HEK293T (cell line): ENCODE data around the gene ARID1B.

ENCODE experiments used
- CTCF ChIA-PET: fragments of 350-600 bp; formaldehyde crosslinking; extraction: SDS; loops from one replicate; lab custom pipeline; 2021; ENCODE audit warnings: antibody characterized with exemption, inconsistent platforms; lab: Yijun Ruan, JAX
- POLR2A ChIA-PET: fragments of 350-600 bp; formaldehyde crosslinking; extraction: SDS; loops from one replicate; lab custom pipeline; 2020; ENCODE audit warnings: antibody characterized with exemption, inconsistent platforms; lab: Yijun Ruan, JAX
- DNase-seq: peaks from one replicate; pipeline ENCODE4 v3.0.0; 2012; ENCODE audit warnings: mixed read lengths; ENCODE audit errors: extremely low spot score
- ARNT ChIP-seq: fragments of 450-650 bp; IDR thresholded peaks from 2 replicates; pipeline ENCODE4 v1.6.1; 2017; ENCODE audit warnings: mild to moderate bottlenecking
- BHLHE40 ChIP-seq: fragments of 450-650 bp; IDR thresholded peaks from 2 replicates; pipeline ENCODE4 v1.6.1; 2016; ENCODE audit warnings: mild to moderate bottlenecking, moderate library complexity, borderline replicate concordance
- CTBP1 ChIP-seq: fragments of 450-650 bp; IDR thresholded peaks from 2 replicates; pipeline ENCODE4 v1.6.1; 2016; ENCODE audit warnings: borderline replicate concordance
- ELF4 ChIP-seq: fragments of 450-650 bp; IDR thresholded peaks from 2 replicates; pipeline ENCODE4 v1.6.1; 2017; ENCODE audit warnings: antibody characterized with exemption
- FOXA1 ChIP-seq: fragments of 450-650 bp; IDR thresholded peaks from 2 replicates; pipeline ENCODE4 v1.6.1; 2016; ENCODE audit warnings: mild to moderate bottlenecking
- FOXK2 ChIP-seq: fragments of 450-650 bp; IDR thresholded peaks from 2 replicates; pipeline ENCODE4 v1.6.1; 2016; ENCODE audit warnings: mild to moderate bottlenecking
- FOXM1 ChIP-seq: fragments of 450-650 bp; IDR thresholded peaks from 2 replicates; pipeline ENCODE4 v1.6.1; 2017; ENCODE audit warnings: mild to moderate bottlenecking, borderline replicate concordance
- HDGF ChIP-seq: fragments of 450-650 bp; IDR thresholded peaks from 2 replicates; pipeline ENCODE4 v1.6.1; 2017; ENCODE audit warnings: antibody characterized with exemption, borderline replicate concordance
- L3MBTL2 ChIP-seq: fragments of 450-650 bp; conservative IDR thresholded peaks from 2 replicates; pipeline ENCODE4 v1.6.1; 2016; ENCODE audit warnings: mild to moderate bottlenecking
- LEF1 ChIP-seq: fragments of 450-650 bp; IDR thresholded peaks from 2 replicates; pipeline ENCODE4 v1.6.1; 2017; ENCODE audit warnings: mild to moderate bottlenecking, borderline replicate concordance
- NFRKB ChIP-seq: fragments of 450-650 bp; IDR thresholded peaks from 2 replicates; pipeline ENCODE4 v1.6.1; 2016; ENCODE audit warnings: mild to moderate bottlenecking, moderate library complexity
- PKNOX1 ChIP-seq: fragments of 450-650 bp; IDR thresholded peaks from 2 replicates; pipeline ENCODE4 v1.6.1; 2016
- SP1 ChIP-seq: fragments of 450-650 bp; IDR thresholded peaks from 2 replicates; pipeline ENCODE4 v1.6.1; 2017
- SUZ12 ChIP-seq: fragments of 450-650 bp; IDR thresholded peaks from 2 replicates; pipeline ENCODE4 v1.6.1; 2016; ENCODE audit warnings: mild to moderate bottlenecking
- TARDBP ChIP-seq: fragments of 450-650 bp; IDR thresholded peaks from 2 replicates; pipeline ENCODE4 v1.6.1; 2016
- ZNF384 ChIP-seq: fragments of 450-650 bp; IDR thresholded peaks from 2 replicates; pipeline ENCODE4 v1.6.1; 2016

Gene ARID1B

GRCh38 chr6:156906451-156906850 is 129.3 kb downstream of the ARID1B start:
- ChIA-PET CTCF (no interaction called here), POLR2A (no interaction called here)
- no peak for DNase-seq
- TF ChIP-seq L3MBTL2 (no peak), ZNF384 (0 out of 2 replicates have a peak, but pooled peaks have one; percentile 13), FOXM1 (no peak), SP1 (no peak), LEF1 (no peak), BHLHE40 (no peak), SUZ12 (no peak), TARDBP (no peak)

GRCh38 chr6:156909212-156910010 is 132.2 kb downstream of the ARID1B start:
- TF ChIP-seq ZNF384 (no peak), ARNT (no peak), BHLHE40 (no peak), FOXM1 (no peak), FOXA1 (no peak), SUZ12 (no peak), SP1 (no peak), ELF4 (no peak), LEF1 (no peak), TARDBP (no peak), L3MBTL2 (no peak), NFRKB (no peak), CTBP1 (no peak)
- CTCF ChIA-PET: interaction anchor here (0.7 to 1.1 kb wide), 2 partner anchors 9 to 136 kb away, joined by 4 read pairs; no protein-coding TSS in a partner anchor
- POLR2A ChIA-PET: no interaction called here
- DNase-seq: no peak

GRCh38 chr6:156910011-156910334 is 132.8 kb downstream of the ARID1B start:
- ChIA-PET CTCF (interaction anchor here (1.1 kb wide), 1 partner anchor 9 kb away, joined by 4 read pairs; no protein-coding TSS in a partner anchor), POLR2A (no interaction called here)
- DNase-seq: no peak
- no peak for TF ChIP-seq PKNOX1
- no peak for TF ChIP-seq SUZ12
- TF ChIP-seq ZNF384: no peak
- no peak for TF ChIP-seq HDGF
- no peak for TF ChIP-seq FOXK2
- TF ChIP-seq FOXA1: no peak
- no peak for TF ChIP-seq LEF1
- no peak for TF ChIP-seq SP1
- TF ChIP-seq ARNT: no peak

GRCh38 chr6:156910938-156911337 is 133.8 kb downstream of the ARID1B start:
- TF ChIP-seq PKNOX1 (peak; percentile 28; the same call in 1 of the 2 replicates), LEF1 (no peak)
- CTCF ChIA-PET: interaction anchor here (0.7 kb wide), 1 partner anchor 41 kb away, joined by 3 read pairs; no protein-coding TSS in a partner anchor
- POLR2A ChIA-PET: no interaction called here
- no peak for DNase-seq

GRCh38 chr6:156911581-156911980 is 134.4 kb downstream of the ARID1B start:
- TF ChIP-seq ARNT (no peak), HDGF (no peak), CTBP1 (no peak), FOXA1 (no peak), ZNF384 (no peak), LEF1 (no peak), TARDBP (no peak), L3MBTL2 (no peak), FOXK2 (no peak), PKNOX1 (no peak), NFRKB (no peak)
- ChIA-PET CTCF (no interaction called here), POLR2A (no interaction called here)
- no peak for DNase-seq

- TF ChIP-seq FOXM1: no peak
- no peak for TF ChIP-seq FOXK2
- TF ChIP-seq PKNOX1: no peak
- no peak for TF ChIP-seq HDGF
- TF ChIP-seq LEF1: no peak
- TF ChIP-seq NFRKB: no peak
- no peak for TF ChIP-seq ARNT
- TF ChIP-seq SUZ12: no peak
- no peak for TF ChIP-seq SP1
- TF ChIP-seq CTBP1: no peak
- TF ChIP-seq ELF4: no peak
- TF ChIP-seq ZNF384: no peak
- no peak for TF ChIP-seq FOXA1
- no peak for TF ChIP-seq BHLHE40
- no peak for TF ChIP-seq TARDBP
- TF ChIP-seq L3MBTL2: no peak
- no peak for DNase-seq
- POLR2A ChIA-PET: no interaction called here
- CTCF ChIA-PET: no interaction called here
Observed at GRCh38 chr6:156912431-156912830, 135.3 kb downstream of the ARID1B start.
